Measurements from ENCODE around the gene TCF3.

DNA sequence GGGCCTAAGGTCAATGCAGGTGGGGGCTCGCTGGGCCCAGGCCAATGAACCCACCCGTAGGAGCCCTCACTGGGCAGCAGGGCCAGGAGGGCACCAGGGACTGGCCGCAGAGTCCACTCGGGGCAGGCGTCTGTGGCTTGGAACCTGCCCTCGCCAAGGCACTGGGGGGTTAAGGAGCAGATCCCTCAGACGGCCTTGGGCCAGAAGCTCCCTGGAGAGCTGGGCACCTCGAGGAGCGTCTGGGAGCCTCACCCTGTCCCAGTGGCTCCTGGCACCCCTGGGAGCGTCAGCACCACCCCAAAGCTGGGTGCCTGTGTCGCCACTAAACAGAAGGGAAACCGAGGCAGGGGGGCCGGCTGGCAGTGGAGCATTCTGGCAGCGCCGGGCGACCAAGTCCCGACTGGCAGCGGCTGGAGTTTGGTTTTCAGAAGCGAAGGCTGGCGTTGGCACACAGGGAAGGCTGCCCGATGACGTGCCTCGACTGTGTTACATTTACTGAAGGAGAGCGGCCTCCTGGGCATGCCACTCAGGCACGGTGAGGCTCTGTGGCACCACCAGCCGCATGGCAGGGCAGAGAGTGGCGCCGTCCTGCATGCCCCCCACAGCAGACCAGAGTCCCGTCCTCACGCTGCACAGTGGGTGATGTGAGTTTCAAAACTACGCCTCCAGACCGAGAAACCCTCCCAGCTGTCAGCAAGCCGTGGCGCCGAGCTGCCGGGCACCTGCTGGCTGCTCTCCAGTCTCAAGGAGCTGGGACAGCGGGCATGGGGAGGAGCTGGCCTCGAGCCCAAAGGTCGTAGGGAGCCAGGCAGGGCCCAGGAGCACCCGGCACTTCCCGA, 75.1 kb downstream of the TCF3 start:
- TF ChIP-seq POLR2A (IDR thresholded peaks at IDR 0.05) = no peak
- TF ChIP-seq, protein P1, sequence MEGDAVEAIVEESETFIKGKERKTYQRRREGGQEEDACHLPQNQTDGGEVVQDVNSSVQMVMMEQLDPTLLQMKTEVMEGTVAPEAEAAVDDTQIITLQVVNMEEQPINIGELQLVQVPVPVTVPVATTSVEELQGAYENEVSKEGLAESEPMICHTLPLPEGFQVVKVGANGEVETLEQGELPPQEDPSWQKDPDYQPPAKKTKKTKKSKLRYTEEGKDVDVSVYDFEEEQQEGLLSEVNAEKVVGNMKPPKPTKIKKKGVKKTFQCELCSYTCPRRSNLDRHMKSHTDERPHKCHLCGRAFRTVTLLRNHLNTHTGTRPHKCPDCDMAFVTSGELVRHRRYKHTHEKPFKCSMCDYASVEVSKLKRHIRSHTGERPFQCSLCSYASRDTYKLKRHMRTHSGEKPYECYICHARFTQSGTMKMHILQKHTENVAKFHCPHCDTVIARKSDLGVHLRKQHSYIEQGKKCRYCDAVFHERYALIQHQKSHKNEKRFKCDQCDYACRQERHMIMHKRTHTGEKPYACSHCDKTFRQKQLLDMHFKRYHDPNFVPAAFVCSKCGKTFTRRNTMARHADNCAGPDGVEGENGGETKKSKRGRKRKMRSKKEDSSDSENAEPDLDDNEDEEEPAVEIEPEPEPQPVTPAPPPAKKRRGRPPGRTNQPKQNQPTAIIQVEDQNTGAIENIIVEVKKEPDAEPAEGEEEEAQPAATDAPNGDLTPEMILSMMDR (IDR thresholded peaks at IDR 0.05) = no peak
